HG03354 (cell line): ENCODE data around the gene SCAPER.

Experiments used
- ATAC-seq: cut with Tn5 transposase; IDR thresholded peaks from one replicate; pipeline ENCODE4 v1.9.1; 2021; ENCODE audit warnings: mild to moderate bottlenecking; ENCODE audit not compliant: unreplicated experiment, poor library complexity, severe bottlenecking

The SCAPER gene

DNA sequence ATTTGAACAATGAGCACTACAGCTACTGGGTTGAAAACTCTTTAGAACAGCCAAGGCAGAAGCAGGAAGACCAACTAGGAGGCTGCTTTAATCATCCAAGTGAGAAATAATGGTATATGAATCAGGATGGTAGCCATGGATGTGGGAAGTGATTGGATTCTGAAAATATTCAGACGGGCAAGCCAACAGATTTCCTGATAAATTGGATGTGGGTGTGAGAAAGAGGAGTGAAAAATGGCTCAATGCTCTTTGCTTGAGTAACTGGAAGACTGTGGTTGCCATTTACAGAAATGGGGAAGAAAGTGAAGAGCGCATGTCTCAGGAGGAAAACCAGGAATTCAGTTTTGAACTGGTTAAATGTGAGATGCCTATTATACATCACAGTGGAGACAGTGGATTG, 518.2 kb downstream of the SCAPER start:
- no peak for ATAC-seq

DNA sequence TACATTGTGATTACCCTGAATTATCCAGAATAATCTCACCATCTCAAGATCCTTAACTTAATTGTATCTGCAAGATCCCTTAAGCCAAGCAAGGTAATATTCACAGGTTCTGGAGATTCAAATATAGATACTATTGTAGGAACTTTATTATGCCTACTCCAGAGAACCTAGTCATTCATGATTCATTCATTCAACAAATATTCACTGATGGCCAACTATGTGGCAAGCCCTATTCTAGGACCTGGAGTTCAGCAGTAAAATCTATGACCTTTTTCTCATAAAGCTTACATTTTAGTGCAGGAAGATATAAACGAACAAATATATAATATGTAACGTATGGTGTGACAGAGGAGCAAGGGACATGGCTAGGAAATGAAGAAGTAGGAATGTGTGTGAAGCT, 519.0 kb downstream of the SCAPER start:
- no peak for ATAC-seq

DNA sequence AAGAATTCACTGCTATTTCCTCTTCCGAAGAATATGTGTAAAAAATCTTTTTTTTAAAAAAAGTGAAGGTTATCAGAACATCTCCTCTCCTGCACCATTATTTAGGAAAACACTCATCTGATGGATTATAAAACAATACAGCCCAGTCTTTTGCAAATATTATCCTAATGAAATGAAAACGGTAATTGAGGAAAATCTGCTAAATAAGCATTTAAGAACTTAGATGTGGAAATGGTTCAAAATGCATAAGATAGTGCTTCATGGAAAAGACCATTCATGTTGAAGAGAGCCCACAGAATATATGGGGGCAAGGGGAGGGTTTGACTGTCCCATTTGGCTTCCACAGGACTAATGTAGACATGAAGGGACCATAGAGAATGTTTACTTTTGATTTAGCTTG, 520.7 kb downstream of the SCAPER start:
- ATAC-seq, result no peak

DNA sequence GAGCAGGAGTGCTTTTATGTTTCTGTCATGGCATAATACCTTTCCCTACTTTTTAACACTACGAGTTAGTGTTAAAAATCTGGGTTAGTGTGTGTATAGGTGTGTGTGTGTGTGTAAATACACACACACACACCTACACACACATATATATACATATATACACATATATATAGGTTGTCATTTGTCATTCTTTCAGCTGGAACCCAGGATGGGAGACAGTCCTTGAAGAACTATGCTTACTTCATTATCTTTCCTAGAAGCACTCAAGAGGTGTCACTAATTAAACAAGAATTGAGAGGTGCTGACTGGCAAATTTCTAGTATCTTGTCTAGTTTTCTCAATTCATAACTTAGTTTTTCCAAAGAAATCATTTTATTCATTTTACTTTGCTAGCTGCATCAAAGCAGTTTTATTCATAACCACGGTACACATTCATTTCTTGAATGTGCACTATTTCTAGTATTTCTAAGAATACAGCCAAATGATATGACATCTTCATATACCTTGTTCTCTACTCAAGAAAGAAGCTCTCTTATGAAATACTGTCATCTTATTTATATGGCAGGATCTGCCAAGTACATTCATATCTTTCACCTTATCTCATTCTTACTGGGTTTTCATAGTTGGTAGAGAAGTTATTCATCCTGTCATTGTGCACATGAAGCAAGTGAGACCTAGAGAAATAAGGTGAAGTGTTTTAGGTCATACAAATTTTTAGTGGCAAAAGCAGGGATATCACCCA, 522.0 kb downstream of the SCAPER start:
- no peak for ATAC-seq

DNA sequence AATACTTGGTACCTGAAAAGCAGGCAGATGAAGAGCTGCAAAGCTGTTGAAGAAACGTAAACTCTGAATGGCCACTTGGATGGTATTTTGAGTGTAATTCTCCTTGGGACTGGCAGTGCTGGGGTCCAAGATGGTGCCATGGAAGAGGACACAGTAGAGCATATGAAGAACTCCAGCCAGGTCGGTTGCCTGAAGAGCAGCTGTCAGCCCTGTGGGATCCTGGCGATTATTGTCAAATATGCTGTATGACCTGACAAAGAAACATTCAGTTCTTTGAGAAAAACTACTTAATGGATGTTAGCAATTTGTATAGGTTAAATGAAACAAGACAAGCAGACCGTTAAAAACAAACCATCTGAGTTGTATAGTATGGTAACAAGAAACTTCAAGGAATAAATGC, 523.8 kb downstream of the SCAPER start:
- ATAC-seq, result no peak

DNA sequence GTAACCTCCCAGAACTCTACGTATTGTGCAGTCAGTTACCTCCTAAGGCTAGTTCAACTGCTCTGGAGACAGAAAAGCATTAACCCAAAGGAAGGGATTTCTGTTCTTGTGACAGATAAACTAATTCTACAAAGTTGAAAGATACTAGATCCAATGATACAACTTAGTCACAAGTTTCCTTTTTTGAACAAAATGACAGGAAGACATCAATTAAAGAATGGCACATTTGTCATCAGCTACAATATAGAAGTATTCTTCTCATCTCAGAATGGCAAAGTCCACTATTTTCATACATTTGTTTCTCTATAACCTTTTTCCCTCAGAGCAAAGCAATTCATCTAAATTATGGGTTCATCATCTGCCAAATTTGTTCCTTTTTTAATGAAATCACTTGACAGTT, 524.9 kb downstream of the SCAPER start:
- ATAC-seq, result no peak

DNA sequence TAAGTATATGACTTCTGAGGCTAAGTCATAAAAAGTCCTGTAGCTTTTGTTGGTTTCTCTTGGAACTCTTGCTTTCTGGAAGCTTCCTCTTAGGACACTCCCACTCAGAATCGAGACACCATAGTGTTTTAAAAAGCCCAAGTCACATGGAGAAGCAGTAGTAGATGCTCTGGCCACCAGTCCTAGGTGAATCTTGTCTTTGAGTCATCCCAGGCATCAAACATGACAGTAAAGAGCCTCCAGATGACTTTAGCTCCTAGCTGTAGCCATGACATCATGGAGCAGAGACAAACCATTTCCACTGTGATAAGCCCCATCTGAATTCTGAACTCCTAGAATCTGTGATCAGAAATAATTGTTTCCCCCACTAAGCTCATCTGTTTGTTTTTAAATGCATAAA, 526.4 kb downstream of the SCAPER start:
- ATAC-seq, result no peak

DNA sequence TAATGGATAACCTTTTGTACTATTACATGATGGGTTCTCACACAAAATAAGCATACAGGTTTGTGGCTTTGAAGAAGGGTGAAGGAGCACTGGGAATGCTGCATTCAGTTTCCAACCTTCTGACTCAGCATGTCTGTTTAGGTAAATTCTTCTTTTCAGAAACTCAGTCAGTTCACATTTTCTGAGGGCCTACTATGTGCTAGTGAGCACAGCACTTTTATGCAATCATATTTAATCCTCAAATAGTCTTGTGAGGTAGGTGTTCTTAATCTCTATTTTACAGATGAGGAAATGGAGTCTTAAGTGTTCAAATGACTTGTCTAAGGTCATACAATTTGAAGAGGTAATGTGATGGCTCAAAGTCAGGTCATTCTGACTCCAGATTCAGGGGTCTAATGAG, 527.4 kb downstream of the SCAPER start:
- ATAC-seq, result no peak

DNA sequence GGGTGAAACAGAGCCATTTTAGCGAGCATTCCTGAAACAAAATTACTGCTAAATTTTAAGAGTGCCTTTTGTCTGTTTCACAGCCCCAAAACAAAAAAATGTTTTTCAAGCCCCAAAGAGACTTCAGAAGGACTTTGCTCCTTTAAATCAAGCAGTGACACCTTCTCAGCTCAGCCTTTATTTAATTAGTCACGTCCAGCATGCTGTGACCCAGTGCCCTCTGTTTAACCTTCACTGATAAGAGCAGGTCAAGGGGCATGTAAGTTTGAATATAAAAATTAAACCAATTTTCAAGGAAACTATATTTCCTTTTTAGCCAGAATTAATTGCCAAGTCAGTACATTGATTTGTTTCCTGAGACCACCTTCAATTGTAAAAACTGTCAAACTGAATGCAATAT, 527.9 kb downstream of the SCAPER start:
- no peak for ATAC-seq

DNA sequence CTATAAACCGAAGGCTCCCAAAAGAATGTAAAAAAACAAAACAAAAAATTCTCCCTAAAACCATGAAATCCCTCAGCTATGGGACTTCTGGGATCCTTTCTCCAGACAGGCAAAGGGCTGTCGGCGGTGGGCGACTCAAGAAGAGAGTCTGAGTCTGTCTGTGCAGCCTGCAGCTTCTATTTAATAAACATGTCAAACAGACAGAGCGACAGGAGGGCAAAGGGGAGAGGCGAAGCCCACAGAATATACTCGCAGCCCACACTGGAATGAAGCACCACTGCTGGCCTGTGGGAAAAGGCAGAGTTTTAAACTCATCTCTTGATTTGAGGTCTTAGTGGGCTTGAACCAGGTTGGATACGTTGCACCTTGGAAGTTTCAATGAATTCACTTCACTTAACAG, 528.3 kb downstream of the SCAPER start:
- ATAC-seq, result no peak

DNA sequence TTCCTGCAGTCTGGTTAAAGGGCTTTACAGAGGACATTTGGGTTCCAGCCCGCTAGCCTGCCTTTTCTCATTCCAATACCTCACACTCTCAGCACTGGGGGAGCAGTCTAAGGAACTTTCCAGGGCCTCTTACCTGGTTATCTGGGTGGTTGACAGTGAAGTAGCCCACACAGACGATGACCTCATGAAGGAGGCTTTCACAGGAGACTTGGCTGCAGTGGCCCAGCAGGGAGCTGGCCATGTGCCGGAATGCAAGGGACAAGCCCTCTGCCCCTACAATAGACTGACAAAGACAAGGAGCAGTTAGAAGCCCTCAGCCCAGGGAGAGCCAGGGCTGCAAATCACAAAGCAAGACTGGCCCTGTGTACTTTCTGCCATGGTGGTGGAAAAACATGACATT, 529.1 kb downstream of the SCAPER start:
- ATAC-seq, result no peak

DNA sequence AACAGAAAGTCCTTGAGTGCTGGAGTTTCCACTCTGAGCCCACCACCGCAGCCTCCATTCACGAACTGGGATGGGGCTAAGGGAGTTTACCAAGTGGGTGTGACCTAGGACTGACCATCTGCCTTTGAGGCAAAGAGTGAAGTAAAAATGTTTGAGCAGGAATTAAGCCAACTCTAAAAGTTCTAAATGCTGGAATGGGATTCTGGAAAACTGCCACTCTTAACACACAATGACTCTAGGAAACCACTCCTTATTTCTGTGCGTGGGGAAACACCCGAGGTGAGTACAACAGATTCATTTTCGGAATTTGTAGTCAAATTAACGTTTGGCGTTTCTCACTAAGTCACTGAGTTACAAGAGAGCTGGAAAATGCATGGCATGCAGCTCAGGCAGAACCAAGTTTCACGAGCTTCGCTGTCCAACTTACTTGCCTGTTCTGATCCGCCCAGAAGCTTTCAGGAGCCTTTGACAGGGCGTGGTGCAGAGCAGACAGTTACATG, 537.0 kb downstream of the SCAPER start:
- ATAC-seq, result no peak

DNA sequence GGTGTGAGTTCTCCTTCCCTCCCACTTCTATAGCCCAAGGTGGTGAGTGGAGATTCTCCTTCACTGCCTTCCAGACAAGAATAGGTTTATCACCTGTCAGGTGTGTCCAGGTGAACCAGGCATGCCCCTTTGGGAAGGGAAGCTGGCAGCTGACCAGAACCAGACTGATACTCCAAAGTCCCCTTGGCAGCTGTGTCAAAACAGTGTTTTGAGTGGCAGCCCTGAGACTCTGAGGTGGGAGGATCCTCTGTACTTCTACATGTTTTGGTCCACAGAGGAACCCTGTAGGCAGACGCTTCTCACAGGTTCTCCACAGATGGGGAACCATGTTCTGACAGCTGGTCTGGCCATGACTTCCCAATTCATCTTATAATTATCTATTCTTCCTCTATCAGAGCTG, 538.4 kb downstream of the SCAPER start:
- ATAC-seq, result no peak

DNA sequence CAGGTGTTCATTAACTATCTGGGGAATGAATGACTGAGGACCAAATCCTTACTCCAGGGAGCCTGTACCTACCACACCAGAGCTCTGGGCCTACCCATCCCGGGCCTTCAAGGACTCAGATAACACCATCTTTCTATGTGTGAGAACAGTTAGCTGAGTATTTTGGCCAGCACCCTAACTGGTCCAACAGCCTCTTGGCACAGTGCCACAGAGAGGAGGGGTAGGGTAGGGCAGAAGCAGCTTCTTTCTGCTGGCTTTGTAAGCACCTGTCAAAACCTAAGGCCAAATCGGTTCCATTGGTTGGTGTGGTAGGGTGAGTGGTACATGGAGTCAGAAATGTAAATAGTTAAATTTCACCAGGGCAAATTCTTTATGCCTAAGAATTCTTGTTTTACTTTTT, 541.9 kb downstream of the SCAPER start:
- ATAC-seq, result no peak

DNA sequence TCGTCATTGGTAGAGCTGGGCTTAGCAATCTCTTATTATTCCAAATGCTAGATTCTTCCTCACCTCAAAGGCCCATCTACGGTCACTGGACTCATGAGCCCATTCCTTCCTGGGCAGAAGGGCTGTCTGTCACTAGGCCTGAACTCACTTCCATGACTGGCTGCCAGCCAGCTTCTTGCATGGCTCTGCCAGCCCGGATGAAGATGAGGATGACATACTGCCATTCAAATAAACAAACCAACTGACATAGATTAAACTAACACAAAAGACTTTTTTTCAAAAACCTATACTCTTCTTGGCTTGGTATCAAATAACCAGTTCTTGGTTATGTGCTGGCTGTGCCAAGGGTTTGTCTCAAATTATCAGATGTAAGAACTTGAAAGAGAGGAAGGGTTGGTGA, 544.7 kb downstream of the SCAPER start:
- ATAC-seq, result no peak

DNA sequence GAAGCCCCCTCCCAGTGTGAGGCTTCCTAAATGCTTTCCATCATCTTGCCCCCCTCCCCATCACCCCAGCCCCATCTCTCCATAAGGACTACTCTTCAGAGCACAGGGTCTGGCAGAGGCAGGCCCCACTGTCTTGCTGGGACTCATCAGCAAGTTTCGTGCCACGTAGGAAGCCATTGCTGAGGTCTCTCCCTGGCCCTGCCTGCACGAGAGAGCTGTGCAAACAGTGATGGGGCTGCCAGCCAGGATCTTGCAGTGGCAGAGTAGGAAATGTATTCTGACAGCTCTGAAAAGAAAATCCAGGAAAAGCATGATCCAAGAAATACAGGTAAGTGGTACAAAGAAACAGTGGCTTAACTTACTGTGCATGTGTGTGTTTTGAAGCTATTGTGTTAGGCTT, 546.0 kb downstream of the SCAPER start:
- ATAC-seq, result no peak

DNA sequence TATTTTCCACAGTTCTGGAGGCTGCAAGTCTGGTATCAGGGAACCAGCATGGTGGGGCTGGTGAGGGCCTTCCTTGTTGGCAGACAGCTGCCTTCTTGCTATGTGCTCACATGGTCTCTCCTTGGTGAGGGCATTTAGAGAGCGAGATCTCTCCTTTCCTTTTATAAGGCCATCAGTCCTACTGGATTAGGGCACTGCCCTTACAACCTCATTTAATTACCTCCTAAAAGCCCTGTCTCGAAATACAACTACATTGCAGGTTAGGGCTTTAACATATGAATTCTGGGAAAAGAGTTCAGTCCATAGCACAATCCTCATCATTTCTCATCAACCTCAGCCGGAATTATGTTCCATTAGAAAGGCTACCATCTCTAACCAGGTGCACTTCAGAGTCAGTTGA, 546.7 kb downstream of the SCAPER start:
- no peak for ATAC-seq

DNA sequence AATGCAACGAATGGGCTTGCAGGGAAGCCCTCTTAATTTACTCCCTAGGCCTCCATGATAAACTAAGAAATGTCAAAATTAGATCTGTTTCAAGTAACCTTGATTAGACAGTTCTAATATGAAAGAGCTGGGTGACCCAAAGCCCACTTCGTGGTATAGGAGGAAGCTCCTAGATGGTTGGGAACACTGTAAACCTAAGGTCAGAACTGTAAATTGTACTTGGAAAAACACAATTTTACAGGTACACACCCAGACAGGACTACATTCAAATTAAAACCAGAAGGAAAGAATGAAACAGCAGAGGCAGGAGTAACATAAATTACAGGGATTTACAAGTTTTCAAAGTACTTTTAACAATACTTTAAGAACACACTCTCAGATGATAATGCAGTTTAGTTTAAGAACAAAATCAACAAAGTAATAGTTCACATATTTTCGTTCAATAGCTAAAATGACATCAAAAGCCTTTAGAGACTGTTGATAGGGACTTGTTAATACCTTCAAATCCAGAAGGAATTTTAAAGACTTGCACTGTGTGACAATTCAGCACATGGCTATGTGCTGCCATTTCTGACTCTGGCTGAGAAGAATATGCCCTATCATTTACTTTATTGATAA, 550.2 kb downstream of the SCAPER start:
- no peak for ATAC-seq

DNA sequence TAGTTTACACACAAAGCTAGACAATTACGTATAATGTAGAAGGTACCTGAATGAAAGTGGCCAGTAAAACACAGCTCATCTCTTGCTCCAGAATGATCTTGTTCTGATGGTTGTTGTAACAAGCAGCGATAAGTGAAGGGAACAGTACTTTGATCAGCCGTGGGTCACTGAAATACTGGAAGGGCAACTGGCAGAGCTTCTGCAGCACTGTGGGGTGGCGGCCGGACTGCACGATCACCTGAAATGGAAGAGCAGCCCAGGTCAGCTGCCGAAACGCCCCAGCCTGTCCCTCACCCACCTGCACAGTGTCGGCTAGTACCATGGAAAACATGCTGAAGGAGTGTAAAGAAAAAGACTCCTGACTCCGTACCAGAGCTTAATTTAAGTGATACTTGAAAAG, 551.2 kb downstream of the SCAPER start:
- ATAC-seq, result no peak

DNA sequence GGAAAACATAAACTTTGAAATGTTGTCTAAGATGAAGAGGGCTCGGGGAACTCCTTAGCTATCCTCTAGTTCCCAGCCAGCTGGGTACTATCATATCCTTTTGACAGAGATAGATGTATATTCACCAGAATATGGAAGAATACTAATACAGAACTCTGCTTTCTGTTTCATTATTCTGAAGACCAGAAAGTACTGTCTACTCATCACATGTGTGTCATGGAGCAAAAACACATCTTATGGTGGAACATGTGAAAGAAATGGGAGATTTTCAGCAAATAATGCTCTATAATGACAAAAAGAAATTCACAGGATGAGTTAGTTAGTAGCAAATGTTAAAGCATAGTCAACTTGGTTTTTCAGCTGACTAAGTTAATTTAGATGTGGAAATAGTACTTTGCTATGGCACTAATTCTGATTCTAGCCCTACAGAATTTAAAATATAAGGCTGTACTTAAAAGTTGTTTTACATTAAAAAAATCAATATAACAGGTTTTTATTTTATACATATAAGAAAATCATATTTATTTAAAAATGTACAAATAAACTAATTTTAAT, 552.0 kb downstream of the SCAPER start:
- no peak for ATAC-seq

DNA sequence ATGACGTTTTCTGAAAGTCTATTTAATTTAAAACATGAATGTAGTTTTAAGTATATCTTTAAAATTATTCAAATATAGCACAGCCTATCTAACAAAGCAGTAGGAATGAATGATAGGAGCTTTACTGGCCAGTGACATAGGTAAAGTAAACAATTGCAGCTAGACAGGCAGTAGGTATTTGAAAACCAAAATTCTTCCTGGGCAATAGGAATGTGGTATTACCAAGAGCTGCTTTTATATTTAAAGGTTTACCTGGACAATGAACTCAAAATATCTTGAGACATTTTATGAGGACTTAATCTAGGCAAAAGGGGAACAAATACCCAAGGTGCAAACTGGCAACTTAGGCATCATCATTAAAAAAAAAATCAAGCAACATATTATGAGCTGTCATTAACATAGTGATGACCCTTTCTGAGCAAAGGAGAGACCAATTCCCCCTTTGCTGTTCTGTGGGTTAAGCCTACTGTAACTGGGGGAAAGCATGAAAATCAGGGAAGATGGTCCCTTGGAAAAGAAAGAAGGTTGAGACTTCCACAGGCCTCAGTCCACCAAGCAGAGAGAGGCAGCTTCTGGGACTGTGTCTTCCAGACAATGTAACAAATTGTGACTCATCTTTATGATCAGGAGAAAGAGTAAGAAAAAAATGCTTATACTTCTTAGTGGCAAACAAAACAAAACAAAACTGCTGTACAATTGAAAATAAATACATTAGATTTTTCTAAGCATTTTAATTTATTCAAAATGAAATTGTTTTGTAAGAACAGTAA, 555.7 kb downstream of the SCAPER start:
- ATAC-seq, result no peak
